ENCODE measurements around the gene SPINK14.

Gene SPINK14

DNA sequence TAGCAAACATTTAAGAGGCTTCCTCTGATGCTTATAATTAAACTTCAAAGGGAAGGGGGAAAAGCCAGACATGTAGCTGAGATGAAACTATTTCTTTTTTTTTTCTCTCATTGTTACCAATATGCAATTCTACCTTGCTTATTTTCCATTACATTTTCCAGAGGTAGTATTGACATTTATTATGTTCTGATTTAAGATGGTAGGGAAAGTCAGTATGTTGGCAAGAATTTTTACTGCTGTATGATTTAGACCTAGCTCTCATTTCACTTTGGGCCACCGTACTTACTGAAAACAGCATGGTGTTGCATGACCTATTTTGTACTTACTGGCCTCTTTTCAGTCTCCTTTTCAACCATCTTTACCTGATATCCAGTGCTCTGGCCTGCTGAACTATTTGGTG is 24.9 kb downstream of the SPINK14 start:
- DNase-seq (ENCODE audit: low read depth in 1 of 2, low spot score in 1 of 2): no peak

DNA sequence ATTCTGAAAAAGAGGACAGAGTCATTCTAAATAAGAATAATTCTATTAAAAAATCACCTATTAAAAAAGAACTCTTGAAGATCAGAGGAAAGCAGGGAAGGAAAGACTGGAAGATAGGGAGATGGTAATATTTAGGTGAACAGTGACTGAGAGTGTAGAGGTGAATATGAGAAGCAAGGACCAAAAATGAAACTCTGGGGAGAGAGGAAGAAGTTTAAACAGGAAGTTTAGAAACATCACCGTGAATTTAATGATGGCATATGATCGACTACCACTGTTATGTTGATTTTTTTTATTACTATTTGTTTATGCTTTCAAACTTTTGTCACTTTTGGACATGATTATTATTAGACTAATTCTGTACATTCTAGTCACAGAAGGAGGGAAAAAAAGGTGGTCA is 32.8 kb downstream of the SPINK14 start:
- no peak for DNase-seq (ENCODE audit: low read depth in 1 of 2, low spot score in 1 of 2)

DNA sequence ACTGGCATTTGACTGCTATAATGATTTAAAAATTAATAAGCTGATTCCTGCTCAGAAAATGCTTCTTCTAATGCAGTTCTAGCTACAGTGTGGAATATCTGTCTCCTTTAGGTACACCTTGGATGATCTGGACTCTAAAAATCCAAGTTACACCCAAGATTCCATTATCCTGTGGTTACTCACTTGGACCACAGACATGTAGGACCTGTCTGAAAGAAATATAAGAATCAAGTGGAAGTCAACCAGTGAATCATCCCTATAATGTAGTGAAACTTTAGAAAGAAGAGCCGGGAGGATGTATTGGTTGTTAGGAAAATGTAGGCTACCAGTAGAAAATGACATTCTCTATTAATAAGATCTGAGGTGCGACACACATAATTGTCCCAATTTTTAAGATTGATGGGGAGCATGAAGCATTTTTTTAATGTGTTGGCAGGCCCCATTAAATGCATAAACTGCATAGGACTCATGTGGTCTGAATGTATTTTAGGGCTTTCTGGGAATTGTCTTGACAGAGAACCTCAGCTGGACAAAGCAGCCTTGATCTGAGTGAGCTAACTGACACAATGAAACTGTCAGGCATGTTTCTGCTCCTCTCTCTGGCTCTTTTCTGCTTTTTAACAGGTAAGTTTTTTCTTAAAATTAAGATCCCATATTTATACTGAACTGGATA is 34.3 kb downstream of the SPINK14 start, which contains the start of gene SPINK6:
TSS of gene SPINK6 (plus strand) at position 512 of the 673 bp plus-strand sequence. CDS start at position 567, 55 bp downstream.
- no peak for DNase-seq (ENCODE audit: low read depth in 1 of 2, low spot score in 1 of 2)

DNA sequence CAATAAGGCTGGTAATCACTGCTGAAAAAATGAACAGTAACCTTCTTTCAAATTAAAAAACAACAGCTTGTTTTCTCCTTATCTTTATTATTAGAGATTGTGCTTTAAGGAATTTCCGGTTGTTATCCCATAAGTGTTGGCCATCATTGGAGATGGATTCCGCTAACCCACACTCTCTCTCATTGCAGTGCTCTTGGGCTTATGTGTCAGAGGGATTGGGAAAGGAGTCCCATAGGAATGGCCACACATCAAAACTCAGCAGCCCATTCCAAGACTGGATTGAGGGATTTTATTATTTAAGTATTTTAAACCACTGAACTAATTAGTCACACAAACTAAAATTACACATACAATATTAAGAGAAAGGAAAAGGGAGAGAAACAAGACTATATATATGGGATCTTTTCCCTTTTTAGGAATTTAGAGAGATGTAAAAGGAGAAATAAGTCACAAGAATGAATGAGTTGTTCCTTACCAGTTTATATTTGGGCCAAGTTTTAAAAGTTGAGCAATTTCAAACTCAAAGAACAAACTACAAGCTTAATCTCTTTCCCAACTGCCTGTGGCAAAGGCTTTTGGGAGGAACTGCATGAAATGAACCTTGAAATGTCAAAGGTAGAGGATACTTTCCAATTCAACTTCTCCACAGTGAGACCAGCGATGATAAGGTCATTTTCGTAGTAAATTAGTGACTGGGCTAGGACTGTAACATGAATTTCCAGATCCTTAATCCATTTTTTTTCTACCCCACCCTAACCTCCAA is 36.9 kb downstream of the SPINK14 start:
- no peak for DNase-seq (ENCODE audit: low read depth in 1 of 2, low spot score in 1 of 2)

DNA sequence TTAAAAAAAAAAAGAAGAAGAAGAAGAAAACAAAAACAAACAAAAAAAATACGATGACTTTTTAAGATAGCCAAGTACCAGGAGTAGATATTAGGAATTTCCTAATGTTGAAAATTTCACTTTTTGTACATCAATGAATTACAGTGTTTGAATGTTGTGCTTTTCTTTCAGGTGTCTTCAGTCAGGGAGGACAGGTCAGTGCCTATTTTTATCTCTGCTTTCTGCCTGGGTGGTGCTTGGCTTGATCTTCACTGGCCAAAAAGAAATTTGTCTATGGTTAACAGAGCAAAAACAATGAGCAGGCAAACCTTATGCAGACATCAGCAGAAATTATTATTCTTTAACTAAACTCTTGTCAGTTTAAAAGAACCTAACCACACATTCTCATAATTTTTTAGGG is 37.5 kb downstream of the SPINK14 start:
- DNase-seq (ENCODE audit: low read depth in 1 of 2, low spot score in 1 of 2): no peak

DNA sequence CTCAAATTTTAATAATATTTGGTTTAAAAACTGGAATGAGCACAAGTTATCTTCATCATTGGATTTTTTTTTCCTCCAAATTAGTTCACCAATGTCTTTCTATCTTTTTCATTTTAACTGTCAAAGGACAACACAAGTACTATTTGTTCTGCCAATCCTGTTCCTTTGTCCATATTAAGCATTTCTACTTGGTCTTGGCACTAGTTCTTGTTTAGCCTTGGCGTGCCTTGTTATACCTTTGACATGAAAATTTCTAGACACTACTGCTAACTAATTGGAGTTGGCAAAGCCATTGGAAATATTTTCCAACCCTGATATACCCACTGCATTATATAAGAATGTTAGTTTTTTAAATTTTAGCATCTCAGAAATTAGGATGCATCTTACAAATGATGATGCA is 38.3 kb downstream of the SPINK14 start:
- DNase-seq (ENCODE audit: low read depth in 1 of 2, low spot score in 1 of 2): no peak

DNA sequence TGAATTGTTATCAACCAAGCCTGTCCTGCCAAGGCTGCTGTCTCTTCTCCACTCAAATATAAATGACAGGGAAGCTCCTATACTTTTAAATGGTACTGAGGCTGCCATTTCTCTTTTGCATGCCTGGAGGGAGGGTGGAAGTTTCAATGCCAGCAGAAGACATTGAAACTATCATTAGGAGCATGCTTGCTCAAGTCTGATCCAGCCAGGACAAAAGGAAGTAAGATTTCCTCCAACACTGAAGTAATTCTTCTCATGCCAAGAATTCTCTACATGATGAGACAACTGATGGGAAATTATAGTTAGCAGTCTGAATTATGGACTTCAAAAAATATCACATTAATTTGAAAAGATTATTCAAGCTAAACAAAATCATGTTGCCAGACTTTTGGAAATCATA is 39.9 kb downstream of the SPINK14 start:
- DNase-seq (ENCODE audit: low read depth in 1 of 2, low spot score in 1 of 2): no peak

DNA sequence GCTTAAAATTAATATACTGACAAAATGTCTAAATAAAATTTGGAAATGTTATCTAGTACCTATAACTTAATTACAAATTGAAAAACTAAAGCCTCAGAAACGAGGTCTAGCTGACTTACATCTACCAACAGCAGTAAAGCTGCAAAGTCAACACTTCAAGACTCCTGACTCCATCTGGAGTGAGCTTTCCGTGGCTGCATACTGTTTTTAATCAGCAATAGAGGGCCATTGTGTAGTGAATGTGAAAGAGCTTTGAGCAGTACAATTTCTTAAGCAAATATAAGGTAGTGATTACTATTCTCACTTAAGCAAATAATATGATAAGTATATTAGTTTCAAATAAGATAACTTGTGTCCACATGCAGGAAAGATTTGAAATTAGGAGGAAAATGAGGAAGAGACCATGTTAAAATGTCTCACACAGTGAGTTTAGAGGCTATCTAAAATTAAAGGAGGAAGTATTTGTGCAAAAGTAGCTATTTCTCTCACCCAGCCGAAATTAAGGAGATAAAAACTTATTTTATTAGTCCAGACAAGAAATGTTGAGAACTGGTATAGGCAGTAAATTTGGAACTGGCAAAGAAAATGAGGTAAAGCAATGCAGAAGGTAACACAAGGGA is 40.9 kb downstream of the SPINK14 start:
- DNase-seq (ENCODE audit: low read depth in 1 of 2, low spot score in 1 of 2): no peak

DNA sequence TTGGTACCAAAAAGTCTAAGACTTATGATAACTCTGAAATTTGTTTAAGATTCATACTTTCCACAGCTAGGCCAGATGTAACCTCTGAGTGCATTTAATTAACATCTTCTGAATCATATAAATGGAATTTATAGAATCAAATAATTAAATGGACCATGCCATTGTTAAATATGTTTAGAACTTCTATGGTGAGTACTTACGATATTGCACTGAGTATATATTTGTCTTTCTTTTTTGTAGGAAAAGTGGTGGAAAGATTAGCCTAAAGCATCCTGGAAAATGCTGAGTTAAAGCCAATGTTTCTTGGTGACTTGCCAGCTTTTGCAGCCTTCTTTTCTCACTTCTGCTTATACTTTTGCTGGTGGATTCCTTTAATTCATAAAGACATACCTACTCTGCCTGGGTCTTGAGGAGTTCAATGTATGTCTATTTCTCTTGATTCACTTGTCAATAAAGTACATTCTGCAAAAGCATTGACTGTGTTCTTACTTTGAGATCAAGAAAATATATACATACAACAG is 46.4 kb downstream of the SPINK14 start:
- DNase-seq (ENCODE audit: low read depth in 1 of 2, low spot score in 1 of 2): no peak

DNA sequence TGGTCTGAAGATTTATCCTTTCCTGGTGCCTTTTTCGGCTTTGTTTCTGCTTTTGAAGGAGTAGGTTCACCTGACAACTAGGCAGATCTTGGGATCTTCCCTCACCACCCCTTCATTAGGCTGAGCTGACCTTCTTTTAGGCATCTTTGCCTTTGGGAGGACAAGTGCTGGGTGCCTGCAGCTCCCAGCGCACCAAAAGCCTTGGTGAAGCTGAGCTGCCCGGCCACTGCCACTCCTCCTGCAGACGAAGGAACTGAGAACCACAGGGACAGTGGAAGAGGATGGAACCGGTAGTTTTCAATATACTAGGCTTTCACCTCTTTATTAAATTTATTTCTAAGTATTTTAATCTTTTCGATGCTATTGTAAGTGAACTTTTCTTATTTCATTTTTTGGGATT is 53.2 kb downstream of the SPINK14 start:
- no peak for DNase-seq (ENCODE audit: low read depth in 1 of 2, low spot score in 1 of 2)

DNA sequence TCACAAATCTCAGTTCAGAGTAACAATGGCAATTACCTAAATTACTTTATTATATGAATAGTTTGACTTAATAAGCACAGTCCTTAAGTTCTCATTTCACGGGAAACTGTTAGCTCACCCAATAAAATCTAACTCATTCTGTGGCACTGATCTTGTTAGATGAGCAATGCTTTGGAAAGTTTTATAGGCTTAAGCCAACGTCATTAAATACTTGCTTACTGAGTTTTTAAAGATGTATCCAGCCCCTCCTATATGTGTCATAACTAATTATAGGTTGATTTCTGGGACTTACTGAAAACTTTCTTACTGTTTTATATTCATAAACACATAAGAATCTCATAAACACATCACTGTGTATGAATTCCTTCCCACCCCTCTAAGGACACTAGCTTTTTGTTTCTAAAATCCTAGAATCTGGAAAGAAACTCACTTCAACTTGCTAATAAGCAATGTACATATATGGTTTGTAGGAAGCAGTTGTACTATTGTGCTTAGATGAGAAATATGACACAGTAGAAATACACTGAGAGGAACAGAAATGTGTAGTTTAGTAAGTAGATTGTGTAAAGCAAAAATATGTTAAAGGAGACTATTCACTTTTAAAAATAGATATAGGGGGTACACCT is 55.9 kb downstream of the SPINK14 start:
- no peak for DNase-seq (ENCODE audit: low read depth in 1 of 2, low spot score in 1 of 2)

Measured in activated CD4-positive, alpha-beta T cell treated with anti-CD3 and anti-CD28 coated beads, Interleukin-2, amount 50 U/mL, for 24 hours (primary cell).